ENCODE measurements around the gene MAPKAPK2. TPM values are rescaled to one million over a fixed set of nuclear protein-coding genes. Genes with fewer than 3 reads are reported as not detected.

Gene MAPKAPK2
- total RNA-seq, 1 experiment from 2014 or later, result 51.1 TPM

DNA sequence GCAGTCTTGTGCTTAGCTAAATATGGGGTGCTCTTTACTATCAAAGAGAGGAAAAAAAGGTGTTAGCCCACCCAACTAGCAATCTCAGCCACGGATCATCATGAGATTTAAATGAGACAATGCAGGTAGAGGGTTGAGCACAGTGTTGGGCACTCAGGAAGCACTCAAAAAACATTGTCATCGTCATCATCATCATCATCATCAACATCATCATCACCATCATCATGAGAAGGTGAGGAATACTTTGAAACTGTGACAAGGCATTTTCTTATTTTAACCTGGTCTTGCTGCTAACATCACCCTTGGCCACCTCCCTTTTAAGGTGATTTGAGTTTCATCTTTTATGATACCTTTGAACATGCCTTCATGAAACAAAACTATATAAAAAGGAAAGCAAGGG is 3.3 kb upstream of the MAPKAPK2 start:
- no peaks in the 10 kb centered on the region for H3K9me2 ChIP-seq (ENCODE audit: insufficient read depth)
- no peak overlapping the region for H3K27ac ChIP-seq (ENCODE audit: low read depth, low read length)
- H3K4me3 ChIP-seq (replicated peaks in 1 of 2; ENCODE audit: low read depth in 1 of 2, low read length in 2 of 2), result no peak overlapping the region
- RAD21 ChIA-PET (ENCODE audit: low non-redundant PET in 1 of 2, low total read pairs in 2 of 2, uncharacterized antibody in 2 of 2, unreplicated experiment in 2 of 2), result no interaction called here
- no peak overlapping the region for H3K4me2 ChIP-seq (ENCODE audit: low read length)
- no TSS peak for BruUV-seq (replicated peaks)
- no peak for DNase-seq (ENCODE audit: low read depth, low spot score)
- POLR2A ChIA-PET, result no interaction called here
- peaks cover 5% of the 10 kb centered on the region; the same call in 1 of the 2 replicates for H3K27me3 ChIP-seq (ENCODE audit: insufficient read depth, low read length)
- no peak overlapping the region for H2AFZ ChIP-seq (ENCODE audit: low read depth, low read length, poor library complexity, severe bottlenecking)
- intact Hi-C loops (cut with micrococcal nuclease), result no loop called here
- H3K36me3 ChIP-seq (ENCODE audit: control insufficient read depth in 1 of 2, insufficient read depth in 2 of 2, low read length in 2 of 2), result no peaks in the 10 kb centered on the region
- CTCF ChIA-PET, result no interaction called here
- H4K20me1 ChIP-seq (ENCODE audit: insufficient read depth), result no peaks in the 10 kb centered on the region; the same call in 1 of the 2 replicates
- no peaks in the 10 kb centered on the region for H3K9me3 ChIP-seq (ENCODE audit: control insufficient read depth in 1 of 2, insufficient read depth in 1 of 2, low read depth in 1 of 2, low read length in 2 of 2)
- peaks cover 8% of the 10 kb centered on the region for H3K79me2 ChIP-seq (ENCODE audit: insufficient read depth, low read length)
- no peak for ATAC-seq
- no peak overlapping the region for H3K9ac ChIP-seq (ENCODE audit: low read length)
- peaks cover 0 to 11% of the 10 kb centered on the region in 2 experiments; a peak in 2 of 4 replicates for H3K4me1 ChIP-seq (ENCODE audit: control insufficient read depth in 1 of 2, insufficient read depth in 2 of 2, low read length in 2 of 2)
- TF ChIP-seq ELF1 (IDR thresholded peaks at IDR 0.05; ENCODE audit: borderline replicate concordance, low read depth) (no peak), CBX3 (IDR thresholded peaks at IDR 0.05; ENCODE audit: low read depth) (no peak), RAD21 (IDR thresholded peaks at IDR 0.05; ENCODE audit: low read depth) (no peak), POLR2AphosphoS5 (IDR thresholded peaks at IDR 0.05; ENCODE audit: low read depth, low read length) (no peak), FOSL1 (IDR thresholded peaks at IDR 0.05; ENCODE audit: low read depth) (no peak), EZH2phosphoT487 (IDR thresholded peaks at IDR 0.05; ENCODE audit: borderline replicate concordance) (no peak)
- TF ChIP-seq, protein P1, sequence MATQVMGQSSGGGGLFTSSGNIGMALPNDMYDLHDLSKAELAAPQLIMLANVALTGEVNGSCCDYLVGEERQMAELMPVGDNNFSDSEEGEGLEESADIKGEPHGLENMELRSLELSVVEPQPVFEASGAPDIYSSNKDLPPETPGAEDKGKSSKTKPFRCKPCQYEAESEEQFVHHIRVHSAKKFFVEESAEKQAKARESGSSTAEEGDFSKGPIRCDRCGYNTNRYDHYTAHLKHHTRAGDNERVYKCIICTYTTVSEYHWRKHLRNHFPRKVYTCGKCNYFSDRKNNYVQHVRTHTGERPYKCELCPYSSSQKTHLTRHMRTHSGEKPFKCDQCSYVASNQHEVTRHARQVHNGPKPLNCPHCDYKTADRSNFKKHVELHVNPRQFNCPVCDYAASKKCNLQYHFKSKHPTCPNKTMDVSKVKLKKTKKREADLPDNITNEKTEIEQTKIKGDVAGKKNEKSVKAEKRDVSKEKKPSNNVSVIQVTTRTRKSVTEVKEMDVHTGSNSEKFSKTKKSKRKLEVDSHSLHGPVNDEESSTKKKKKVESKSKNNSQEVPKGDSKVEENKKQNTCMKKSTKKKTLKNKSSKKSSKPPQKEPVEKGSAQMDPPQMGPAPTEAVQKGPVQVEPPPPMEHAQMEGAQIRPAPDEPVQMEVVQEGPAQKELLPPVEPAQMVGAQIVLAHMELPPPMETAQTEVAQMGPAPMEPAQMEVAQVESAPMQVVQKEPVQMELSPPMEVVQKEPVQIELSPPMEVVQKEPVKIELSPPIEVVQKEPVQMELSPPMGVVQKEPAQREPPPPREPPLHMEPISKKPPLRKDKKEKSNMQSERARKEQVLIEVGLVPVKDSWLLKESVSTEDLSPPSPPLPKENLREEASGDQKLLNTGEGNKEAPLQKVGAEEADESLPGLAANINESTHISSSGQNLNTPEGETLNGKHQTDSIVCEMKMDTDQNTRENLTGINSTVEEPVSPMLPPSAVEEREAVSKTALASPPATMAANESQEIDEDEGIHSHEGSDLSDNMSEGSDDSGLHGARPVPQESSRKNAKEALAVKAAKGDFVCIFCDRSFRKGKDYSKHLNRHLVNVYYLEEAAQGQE (IDR thresholded peaks at IDR 0.05; ENCODE audit: low read depth), result no peak
- TF ChIP-seq, protein P2, sequence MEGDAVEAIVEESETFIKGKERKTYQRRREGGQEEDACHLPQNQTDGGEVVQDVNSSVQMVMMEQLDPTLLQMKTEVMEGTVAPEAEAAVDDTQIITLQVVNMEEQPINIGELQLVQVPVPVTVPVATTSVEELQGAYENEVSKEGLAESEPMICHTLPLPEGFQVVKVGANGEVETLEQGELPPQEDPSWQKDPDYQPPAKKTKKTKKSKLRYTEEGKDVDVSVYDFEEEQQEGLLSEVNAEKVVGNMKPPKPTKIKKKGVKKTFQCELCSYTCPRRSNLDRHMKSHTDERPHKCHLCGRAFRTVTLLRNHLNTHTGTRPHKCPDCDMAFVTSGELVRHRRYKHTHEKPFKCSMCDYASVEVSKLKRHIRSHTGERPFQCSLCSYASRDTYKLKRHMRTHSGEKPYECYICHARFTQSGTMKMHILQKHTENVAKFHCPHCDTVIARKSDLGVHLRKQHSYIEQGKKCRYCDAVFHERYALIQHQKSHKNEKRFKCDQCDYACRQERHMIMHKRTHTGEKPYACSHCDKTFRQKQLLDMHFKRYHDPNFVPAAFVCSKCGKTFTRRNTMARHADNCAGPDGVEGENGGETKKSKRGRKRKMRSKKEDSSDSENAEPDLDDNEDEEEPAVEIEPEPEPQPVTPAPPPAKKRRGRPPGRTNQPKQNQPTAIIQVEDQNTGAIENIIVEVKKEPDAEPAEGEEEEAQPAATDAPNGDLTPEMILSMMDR (IDR thresholded peaks at IDR 0.05 in 2 of 3, conservative IDR thresholded peaks at IDR 0.05 in 1 of 3; ENCODE audit: borderline replicate concordance in 1 of 3, insufficient read depth in 1 of 3, low read depth in 2 of 3, low read length in 2 of 3), result no peak
- TF ChIP-seq, protein P3, sequence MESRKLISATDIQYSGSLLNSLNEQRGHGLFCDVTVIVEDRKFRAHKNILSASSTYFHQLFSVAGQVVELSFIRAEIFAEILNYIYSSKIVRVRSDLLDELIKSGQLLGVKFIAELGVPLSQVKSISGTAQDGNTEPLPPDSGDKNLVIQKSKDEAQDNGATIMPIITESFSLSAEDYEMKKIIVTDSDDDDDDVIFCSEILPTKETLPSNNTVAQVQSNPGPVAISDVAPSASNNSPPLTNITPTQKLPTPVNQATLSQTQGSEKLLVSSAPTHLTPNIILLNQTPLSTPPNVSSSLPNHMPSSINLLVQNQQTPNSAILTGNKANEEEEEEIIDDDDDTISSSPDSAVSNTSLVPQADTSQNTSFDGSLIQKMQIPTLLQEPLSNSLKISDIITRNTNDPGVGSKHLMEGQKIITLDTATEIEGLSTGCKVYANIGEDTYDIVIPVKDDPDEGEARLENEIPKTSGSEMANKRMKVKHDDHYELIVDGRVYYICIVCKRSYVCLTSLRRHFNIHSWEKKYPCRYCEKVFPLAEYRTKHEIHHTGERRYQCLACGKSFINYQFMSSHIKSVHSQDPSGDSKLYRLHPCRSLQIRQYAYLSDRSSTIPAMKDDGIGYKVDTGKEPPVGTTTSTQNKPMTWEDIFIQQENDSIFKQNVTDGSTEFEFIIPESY (IDR thresholded peaks at IDR 0.05; ENCODE audit: extremely low read depth, insufficient replicate concordance, low read length), result no peak
